Loucy (cell line): ENCODE results near the gene TIAM1.

ENCODE experiments used
- CTCF ChIP-seq: fragments of 200-600 bp; sonication (generic); conservative IDR thresholded peaks from 2 replicates; pipeline ENCODE4 v1.5.1; 2014; ENCODE audit warnings: mild to moderate bottlenecking, antibody characterized with exemption, low read length
- EZH2phosphoT487 ChIP-seq: fragments of 200-600 bp; IDR thresholded peaks from 2 replicates; pipeline ENCODE4 v1.6.1; 2018; ENCODE audit warnings: antibody characterized with exemption, mild to moderate bottlenecking, moderate library complexity, borderline replicate concordance

GRCh38 chr21:31283025-31283424, 61.0 kb downstream of the TIAM1 start:
- no peak for TF ChIP-seq CTCF
- no peak for TF ChIP-seq EZH2phosphoT487
